Breast epithelium (tissue), 3 donors: ENCODE data around the gene GABRB2.

Experiments
- POLR2A ChIP-seq: fragments of 450-650 bp; IDR thresholded peaks from one replicate; pipeline ENCODE4 v1.6.1; 2016; ENCODE audit warnings: antibody characterized with exemption, mild to moderate bottlenecking, moderate library complexity
- TF ChIP-seq, protein P1 (sequence below), 3 donors: fragments of 450-650 bp; IDR thresholded peaks; one replicate each; pipeline ENCODE4 v1.5.1; 2016 to 2017; ENCODE audit warnings: antibody characterized with exemption in 3 of 3, mild to moderate bottlenecking in 3 of 3, moderate library complexity in 3 of 3

DNA sequence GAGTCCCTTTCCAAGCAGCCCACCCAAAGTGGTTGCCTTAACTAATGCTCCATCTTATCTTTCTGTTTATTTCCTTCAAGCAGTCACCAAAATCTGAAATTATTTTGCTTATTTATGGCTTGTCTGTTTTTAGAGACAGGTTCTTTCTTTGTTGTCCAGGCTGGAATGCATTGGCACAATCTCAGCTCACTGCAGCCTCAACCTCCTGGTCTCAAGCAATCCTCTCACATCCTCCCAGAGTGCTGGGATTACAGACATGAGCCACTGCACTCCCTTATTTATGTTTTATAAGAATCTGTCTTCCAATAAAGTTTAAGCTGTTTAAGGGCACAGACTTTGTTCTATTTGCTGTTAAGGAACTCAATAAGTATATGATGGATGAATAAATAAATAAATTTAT, 133.7 kb downstream of the GABRB2 start:
- TF ChIP-seq, protein P1, sequence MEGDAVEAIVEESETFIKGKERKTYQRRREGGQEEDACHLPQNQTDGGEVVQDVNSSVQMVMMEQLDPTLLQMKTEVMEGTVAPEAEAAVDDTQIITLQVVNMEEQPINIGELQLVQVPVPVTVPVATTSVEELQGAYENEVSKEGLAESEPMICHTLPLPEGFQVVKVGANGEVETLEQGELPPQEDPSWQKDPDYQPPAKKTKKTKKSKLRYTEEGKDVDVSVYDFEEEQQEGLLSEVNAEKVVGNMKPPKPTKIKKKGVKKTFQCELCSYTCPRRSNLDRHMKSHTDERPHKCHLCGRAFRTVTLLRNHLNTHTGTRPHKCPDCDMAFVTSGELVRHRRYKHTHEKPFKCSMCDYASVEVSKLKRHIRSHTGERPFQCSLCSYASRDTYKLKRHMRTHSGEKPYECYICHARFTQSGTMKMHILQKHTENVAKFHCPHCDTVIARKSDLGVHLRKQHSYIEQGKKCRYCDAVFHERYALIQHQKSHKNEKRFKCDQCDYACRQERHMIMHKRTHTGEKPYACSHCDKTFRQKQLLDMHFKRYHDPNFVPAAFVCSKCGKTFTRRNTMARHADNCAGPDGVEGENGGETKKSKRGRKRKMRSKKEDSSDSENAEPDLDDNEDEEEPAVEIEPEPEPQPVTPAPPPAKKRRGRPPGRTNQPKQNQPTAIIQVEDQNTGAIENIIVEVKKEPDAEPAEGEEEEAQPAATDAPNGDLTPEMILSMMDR (IDR thresholded peaks at IDR 0.05), result no peak
- no peak for TF ChIP-seq POLR2A
